ENCODE results near the gene RNASEH2A. TPM values are rescaled to one million over a fixed set of nuclear protein-coding genes. Genes with fewer than 3 reads are reported as not detected.

The RNASEH2A gene
- total RNA-seq, 4 donors from 2014 or later: 12.3 to 15.4 (median 14.0) TPM

DNA sequence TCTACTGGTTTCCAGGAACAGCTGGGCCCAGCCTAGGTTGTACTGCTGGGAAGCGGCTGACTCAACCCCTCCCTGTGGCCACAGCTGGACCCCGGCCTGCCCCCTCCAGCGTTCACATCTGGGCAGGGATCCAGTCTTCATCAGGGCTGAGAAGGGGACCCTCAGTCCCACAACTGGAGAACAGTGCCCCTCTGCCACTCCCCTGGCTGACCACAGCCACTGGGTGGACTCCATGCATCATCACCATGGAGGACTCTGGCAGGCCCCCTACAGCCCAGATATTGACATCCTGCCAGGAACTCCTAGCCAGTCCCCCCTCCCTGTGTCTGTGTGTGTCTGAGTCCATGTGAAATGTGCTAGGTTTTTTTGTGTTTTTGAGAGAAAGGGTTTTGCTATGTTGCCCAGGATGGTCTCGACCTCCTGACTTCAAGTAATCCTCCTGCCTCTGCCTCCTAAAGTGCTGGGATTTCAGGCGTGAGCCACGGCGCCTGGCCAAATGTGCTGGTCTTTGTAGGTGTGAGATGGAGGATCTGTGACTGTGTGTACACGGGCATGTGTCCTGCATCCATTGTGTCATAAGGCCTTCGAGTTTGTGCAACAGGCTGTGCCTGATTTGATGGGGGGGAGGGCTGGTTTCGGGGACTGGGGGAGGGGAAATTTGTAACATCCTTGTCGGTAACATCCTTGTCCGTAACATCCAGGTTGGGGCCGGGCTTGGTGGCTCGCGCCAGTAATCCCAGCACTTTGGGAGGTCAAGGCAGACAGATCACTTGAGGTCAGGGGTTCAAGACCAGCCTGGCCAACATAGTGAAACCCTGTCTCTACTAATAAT lies 27.0 kb upstream of the RNASEH2A start:
- Histone ChIP-seq H3K4me1 (peaks cover 71% of the 10 kb centered on the region), H3K27me3 (no peaks in the 10 kb centered on the region), H3K27ac (peak overlapping the region; percentile 93), H3K9me3 (no peaks in the 10 kb centered on the region), H3K4me3 (peak overlapping the region; percentile 62), H3K36me3 (no peaks in the 10 kb centered on the region)
- TF ChIP-seq, protein P1, sequence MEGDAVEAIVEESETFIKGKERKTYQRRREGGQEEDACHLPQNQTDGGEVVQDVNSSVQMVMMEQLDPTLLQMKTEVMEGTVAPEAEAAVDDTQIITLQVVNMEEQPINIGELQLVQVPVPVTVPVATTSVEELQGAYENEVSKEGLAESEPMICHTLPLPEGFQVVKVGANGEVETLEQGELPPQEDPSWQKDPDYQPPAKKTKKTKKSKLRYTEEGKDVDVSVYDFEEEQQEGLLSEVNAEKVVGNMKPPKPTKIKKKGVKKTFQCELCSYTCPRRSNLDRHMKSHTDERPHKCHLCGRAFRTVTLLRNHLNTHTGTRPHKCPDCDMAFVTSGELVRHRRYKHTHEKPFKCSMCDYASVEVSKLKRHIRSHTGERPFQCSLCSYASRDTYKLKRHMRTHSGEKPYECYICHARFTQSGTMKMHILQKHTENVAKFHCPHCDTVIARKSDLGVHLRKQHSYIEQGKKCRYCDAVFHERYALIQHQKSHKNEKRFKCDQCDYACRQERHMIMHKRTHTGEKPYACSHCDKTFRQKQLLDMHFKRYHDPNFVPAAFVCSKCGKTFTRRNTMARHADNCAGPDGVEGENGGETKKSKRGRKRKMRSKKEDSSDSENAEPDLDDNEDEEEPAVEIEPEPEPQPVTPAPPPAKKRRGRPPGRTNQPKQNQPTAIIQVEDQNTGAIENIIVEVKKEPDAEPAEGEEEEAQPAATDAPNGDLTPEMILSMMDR (IDR thresholded peaks at IDR 0.05): no peak
- TF ChIP-seq EP300 (IDR thresholded peaks at IDR 0.05): no peak
- TF ChIP-seq POLR2A (IDR thresholded peaks at IDR 0.05): no peak
- no peak for TF ChIP-seq POLR2AphosphoS5 (IDR thresholded peaks at IDR 0.05)
- DNase-seq (ENCODE audit: low spot score in 2 of 2): peak in 1 of 2 donors; percentile 87
- WGBS: 73% methylated on average over 12 of the region's 15 CpGs

DNA sequence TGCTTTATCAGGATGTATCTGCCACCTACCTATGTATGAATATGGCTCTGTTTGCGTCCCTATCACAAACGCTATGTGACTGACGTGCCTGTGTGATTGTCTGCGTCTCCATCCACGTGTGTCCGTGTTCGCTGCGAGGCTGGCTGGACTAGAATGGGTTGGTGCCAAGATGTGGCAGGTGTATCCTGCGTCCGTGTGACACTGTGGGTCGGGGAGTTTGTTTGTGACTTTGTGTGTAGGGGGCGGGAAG lies 24.3 kb upstream of the RNASEH2A start:
- Histone ChIP-seq H3K36me3 (no peaks in the 10 kb centered on the region), H3K4me1 (peaks cover 84% of the 10 kb centered on the region), H3K27ac (peak overlapping the region; percentile 97), H3K9me3 (no peaks in the 10 kb centered on the region), H3K27me3 (no peaks in the 10 kb centered on the region), H3K4me3 (peak overlapping the region; percentile 50)
- 3% methylated on average over 12 of the region's 12 CpGs for WGBS
- TF ChIP-seq POLR2A (IDR thresholded peaks at IDR 0.05) (peak; percentile 22 to 57), POLR2AphosphoS5 (IDR thresholded peaks at IDR 0.05) (no peak), EP300 (IDR thresholded peaks at IDR 0.05) (no peak)
- TF ChIP-seq, protein P1 (IDR thresholded peaks at IDR 0.05): no peak
- peak in 1 of 2 donors; percentile 90 for DNase-seq (ENCODE audit: low spot score in 2 of 2)

DNA sequence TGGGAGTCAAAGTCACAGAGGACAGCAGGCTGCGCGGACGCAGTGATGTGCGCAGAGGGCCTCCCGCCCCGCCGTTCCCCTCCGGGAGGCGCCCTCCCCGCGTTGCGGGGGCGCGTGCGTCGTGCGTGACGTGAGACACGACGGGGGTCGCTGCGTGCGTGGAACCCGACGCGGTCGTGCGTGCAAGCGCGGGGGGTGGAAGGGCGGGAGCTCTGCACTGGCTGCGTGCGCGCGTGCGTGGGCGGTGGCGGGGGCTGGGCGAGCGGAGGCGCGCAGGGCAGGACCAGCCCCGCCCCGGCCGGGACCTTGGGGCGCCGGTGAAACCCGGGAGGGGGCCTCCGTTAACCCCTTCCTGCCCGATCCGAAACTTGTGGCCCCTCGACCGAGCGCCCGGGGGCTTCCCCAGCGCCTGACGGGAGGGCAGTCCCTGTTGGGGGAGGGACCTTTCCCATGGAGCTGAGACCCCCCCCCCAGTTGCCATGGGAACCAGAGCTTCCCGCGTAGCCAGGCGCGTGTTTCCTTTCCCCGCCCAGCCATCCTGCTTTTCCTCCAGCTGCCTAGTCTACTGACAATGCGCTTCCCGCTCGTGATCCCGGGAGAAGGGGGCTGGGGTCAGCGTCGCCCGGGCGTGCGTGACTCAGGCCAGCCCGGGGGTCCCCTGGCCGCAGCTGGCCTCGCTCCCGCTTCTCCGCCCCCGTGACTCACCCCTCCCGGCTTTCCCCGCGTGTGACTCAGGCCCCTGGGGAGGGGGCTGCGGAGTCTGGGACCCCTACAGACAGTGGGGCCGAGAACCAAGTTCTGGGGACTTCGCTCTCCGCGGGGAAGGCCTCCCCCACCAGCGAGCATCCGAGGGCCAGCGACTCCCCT lies 23.7 kb upstream of the RNASEH2A start:
- DNase-seq (ENCODE audit: low spot score in 2 of 2): peak; percentile 92 to 93
- 0% methylated on average over 2 of the region's 88 CpGs for WGBS

DNA sequence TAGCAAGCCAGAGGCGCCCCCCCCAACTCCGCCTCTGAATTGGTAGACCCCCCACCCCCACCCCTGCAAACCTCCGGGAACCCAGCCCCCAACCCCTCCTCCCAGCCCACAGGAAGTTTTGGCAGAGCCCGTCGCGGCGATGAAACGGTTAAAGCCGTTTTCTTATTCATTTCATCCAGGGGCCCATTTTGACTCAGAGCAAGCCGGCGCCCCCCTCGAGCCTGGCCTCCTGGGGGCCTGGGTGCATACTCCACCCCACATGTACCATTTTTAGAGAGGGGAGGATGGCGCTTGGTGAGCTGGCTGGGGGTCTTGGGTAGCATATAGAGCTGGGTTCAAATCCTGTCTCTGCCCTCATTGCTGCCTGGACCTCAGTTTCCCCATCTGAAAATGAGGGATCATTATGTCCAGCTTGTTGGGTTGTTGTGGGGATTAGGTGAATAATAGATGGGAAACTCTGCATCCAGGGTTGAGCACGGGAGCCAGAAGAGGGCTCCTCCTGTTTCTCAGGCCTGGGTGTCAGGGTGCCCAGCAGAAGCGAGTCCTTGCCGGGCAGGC lies 23.0 kb upstream of the RNASEH2A start:
- Histone ChIP-seq H3K4me3 (peak overlapping the region; percentile 50), H3K27me3 (no peaks in the 10 kb centered on the region), H3K27ac (peak overlapping the region; percentile 97), H3K4me1 (peaks cover 84% of the 10 kb centered on the region), H3K9me3 (no peaks in the 10 kb centered on the region), H3K36me3 (no peaks in the 10 kb centered on the region)
- TF ChIP-seq POLR2A (IDR thresholded peaks at IDR 0.05) (no peak), EP300 (IDR thresholded peaks at IDR 0.05) (no peak), POLR2AphosphoS5 (IDR thresholded peaks at IDR 0.05) (no peak)
- TF ChIP-seq, protein P1 (IDR thresholded peaks at IDR 0.05): no peak
- no peak for DNase-seq (ENCODE audit: low spot score in 2 of 2)
- 3% methylated on average over 5 of the region's 16 CpGs for WGBS

More for the DNA sequence above, 23.7 kb upstream of the RNASEH2A start:
- no peaks in the 10 kb centered on the region for H3K9me3 ChIP-seq
- H3K4me3 ChIP-seq: peak overlapping the region; percentile 50
- no peaks in the 10 kb centered on the region for H3K36me3 ChIP-seq
- peak overlapping the region; percentile 97 for H3K27ac ChIP-seq
- no peaks in the 10 kb centered on the region for H3K27me3 ChIP-seq
- TF ChIP-seq POLR2A (IDR thresholded peaks at IDR 0.05) (peak in 1 of 2 donors; percentile 55), POLR2AphosphoS5 (IDR thresholded peaks at IDR 0.05) (peak; percentile 70 to 79 (median 76)), EP300 (IDR thresholded peaks at IDR 0.05) (peak; percentile 98)
- TF ChIP-seq, protein P1 (IDR thresholded peaks at IDR 0.05): no peak
- peaks cover 84% of the 10 kb centered on the region for H3K4me1 ChIP-seq
